Fibroblast of lung (primary cell): ENCODE measurements around the gene TRAPPC14.

Experiments used
- EZH2 ChIP-seq: IDR thresholded peaks from 2 replicates; pipeline ENCODE4 v1.5.1; 2012; ENCODE audit warnings: low read length, control low read depth, mild to moderate bottlenecking; ENCODE audit errors: missing control alignments
- TF ChIP-seq, protein P1 (sequence below), 2 donors: IDR thresholded peaks in 1 of 2; conservative IDR thresholded peaks in 1 of 2; 1 replicate in 1 of 2; 2 replicates in 1 of 2; pipeline ENCODE4 v1.5.1; 2011 to 2012; ENCODE audit warnings: low read length in 2 of 2, control low read depth in 1 of 2, inconsistent platforms in 1 of 2, low read depth in 1 of 2, mild to moderate bottlenecking in 1 of 2

DNA sequence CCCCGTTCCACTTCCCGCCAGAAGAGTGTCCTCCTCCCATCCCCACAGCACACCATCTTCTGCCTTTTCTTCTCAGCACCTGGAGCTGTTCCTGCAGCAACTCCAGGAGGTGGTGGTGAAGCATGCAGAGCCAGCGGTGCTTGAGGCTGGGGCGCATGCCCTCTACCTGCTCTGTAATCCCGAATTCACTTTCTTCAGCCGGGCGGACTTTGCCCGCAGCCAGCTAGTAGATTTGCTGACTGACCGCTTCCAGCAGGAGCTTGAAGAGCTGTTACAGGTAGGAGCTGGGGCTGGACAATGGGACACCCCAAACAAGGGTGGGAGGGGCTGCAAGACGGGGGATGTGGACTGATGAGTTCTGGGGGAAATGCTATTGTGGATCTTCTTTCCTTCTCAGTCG lies 42.2 kb upstream of the TRAPPC14 start:
- TF ChIP-seq, protein P1, sequence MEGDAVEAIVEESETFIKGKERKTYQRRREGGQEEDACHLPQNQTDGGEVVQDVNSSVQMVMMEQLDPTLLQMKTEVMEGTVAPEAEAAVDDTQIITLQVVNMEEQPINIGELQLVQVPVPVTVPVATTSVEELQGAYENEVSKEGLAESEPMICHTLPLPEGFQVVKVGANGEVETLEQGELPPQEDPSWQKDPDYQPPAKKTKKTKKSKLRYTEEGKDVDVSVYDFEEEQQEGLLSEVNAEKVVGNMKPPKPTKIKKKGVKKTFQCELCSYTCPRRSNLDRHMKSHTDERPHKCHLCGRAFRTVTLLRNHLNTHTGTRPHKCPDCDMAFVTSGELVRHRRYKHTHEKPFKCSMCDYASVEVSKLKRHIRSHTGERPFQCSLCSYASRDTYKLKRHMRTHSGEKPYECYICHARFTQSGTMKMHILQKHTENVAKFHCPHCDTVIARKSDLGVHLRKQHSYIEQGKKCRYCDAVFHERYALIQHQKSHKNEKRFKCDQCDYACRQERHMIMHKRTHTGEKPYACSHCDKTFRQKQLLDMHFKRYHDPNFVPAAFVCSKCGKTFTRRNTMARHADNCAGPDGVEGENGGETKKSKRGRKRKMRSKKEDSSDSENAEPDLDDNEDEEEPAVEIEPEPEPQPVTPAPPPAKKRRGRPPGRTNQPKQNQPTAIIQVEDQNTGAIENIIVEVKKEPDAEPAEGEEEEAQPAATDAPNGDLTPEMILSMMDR (conservative IDR thresholded peaks at IDR 0.05 in 1 of 2, IDR thresholded peaks at IDR 0.05 in 1 of 2; ENCODE audit: low read depth in 1 of 2, low read length in 2 of 2), result no peak
- TF ChIP-seq EZH2, result no peak
